HPDE6-E6E7 (cell line): ENCODE data around the gene ARHGAP24.
"Not testable (repeated sequence)": the region's sequence is repeated elsewhere in the genome, so short reads cannot be mapped to it uniquely, and the experiment has no call there.

Experiments
- DNase-seq: peaks from one replicate; pipeline ENCODE4 v3.0.0; 2011; ENCODE audit warnings: missing footprints; ENCODE audit errors: extremely low spot score

The ARHGAP24 gene

DNA sequence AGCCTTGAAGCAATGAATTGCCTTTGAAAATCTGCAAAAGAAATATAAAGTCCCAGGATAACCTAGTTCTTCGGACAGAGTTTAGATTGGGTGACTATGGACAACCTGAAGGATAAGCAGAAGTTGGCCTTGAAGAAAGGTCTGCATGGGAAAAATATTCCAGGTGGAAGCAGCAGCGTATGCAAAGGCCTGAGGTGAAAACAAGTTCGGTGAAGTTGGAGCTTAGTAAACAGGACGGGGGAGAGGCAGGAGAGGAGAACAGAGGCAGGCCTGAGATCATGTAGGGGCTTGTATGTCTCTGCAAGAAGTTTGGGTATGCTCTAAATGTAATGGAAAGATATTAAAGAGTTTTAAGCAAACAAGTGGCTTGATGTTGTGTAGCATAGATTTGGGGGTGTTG is 176.0 kb downstream of the ARHGAP24 start:
- DNase-seq = no peak

DNA sequence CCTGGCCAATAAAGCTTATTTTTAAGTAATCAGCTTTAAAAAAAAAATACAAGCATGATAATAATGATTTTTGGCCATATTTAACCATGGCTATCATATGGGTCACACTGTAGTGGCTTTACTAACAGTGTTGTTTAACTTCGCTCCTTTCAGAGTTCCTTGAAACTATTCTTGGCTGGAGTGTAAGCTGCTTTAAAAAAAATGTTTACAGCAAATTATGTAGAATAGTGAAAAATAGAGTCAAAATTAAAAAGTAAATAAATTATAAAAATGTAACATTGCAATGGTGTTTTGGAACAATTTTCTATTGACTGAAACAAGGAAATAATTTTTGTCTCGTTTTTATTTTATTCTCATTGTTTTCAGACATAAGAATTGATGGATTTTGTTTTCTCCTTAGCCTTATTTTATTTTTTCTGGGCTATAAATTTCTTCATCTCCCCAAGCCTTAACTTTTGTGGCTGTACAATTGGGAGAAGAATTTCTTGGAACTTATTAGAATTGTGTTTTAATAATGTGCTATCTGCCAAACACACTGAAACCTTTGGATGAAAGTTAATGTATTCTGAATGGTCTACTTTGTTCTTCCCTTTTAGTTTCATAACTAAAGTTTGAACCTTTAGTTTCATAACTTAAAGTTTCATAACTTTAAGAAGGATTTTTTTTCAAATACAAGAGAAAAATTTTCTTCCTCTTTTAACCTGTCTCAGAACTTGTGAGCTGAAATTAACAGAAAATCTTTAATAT is 182.0 kb downstream of the ARHGAP24 start:
- DNase-seq = no peak

DNA sequence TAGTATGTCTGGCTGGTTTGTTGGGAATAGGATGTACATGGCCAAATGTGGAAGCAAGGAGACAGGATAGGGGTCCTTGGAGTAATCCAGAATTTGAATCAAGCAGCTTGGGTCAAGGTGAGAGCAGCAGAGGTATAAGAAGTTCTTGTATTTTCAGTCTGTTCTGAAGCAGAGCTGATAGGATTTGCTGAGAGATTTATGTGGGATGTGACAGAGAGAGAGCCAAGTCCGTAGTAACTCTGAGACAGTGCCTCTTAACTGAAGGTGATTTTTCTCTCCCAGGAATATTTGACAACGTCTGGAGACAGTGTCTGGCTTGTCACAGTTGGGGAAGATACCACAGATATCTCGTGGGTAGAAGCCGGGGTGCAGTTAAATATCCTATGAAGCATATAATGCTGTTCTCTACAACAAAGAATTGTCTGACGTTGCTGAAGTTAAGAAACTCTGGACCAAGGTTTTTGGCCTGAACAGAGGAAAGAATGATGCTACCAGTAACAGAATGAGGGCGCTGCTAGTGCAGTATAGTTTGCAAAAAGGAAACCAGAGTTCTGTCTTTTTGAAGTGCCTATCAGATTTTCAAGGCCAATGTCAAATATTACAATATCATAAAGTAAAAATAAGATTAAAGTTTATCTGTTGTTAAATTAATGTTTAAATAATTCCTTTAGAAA is 184.0 kb downstream of the ARHGAP24 start:
- DNase-seq = no peak

DNA sequence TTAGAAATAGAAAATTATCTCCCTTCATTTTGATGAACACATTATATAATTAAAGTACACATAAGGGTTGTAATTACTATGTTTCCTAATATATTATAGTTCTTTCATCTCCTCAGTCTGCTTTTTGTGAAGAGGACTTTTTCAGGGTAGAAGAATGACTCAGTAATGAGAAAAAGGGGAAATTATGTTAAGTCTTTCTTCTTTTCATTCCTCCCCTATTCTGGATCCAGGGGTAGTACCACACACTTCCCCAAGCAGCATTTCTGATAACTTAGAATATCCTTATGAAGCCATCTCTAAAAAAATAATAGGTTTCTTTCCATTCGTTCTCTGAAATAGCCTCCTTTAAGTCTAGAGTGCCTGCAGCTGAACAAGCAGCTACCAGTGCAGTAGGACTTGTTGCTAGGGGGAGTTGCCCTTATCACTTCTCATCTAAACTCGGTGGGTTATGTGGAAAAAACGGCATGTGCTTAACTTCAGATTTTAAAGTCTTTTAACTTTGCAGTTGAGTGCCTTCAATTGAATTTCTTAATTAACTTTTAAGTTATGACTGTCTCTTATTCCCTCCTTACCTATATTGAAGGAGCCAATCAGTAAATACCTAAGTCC is 184.8 kb downstream of the ARHGAP24 start:
- no peak for DNase-seq

DNA sequence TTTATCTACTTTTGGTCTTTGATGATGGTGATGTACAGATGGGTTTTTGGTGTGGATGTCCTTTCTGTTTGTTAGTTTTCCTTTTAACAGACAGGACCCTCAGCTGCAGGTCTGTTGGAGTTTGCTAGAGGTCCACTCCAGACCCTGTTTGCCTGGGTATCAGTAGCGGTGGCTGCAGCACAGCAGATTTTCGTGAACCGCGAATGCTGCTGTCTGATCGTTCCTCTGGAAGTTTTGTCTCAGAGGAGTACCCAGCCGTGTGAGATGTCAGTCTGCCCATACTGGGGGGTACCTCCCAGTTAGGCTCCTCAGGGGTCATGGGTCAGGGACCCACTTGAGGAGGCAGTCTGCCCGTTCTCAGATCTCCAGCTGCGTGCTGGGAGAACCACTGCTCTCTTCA is 191.7 kb downstream of the ARHGAP24 start:
- not testable (repeated sequence) for DNase-seq

DNA sequence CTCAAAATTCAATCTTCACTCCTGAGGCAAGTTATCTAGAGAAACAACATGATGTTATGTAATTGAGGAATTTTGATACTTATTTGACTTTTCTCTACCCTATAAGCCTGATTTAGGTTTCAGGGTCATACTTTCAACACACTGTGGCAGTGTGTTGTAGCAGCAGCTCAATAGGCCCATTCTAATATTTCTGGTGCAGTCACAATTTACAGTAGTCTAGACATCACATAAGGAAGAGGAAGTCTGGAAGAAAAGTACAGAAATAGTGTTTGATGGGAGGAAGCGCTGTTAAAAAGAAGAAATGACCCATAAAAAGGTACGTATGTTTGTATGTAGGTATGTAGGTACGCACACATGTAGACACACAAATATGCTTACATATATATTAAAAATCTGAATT is 194.3 kb downstream of the ARHGAP24 start:
- no peak for DNase-seq

DNA sequence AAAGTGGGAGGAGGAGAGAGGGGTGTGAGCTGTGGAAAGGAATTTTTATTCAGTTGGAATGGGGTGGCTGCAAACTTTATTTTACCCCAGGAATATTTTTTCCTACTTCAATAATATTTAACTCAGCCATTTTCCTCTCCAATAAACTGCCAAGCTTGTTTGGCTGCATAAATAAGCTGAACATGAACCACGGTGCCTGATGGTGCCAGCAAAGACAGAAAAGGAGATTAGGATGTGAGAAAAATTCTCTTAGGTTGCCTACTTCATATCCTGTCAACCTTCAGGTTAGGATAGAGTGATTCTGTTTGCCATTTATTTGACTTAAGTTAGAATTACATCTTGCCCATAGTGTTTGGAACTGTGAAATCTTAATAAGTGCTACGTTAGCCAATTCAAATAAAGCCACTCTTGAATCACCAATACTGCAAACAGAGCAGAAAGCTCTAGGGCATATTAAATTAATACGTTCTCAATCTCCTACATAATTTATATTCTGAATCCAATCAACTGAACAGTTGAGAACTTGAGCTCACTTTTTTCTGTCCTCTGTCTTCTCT is 195.1 kb downstream of the ARHGAP24 start:
- DNase-seq = no peak

DNA sequence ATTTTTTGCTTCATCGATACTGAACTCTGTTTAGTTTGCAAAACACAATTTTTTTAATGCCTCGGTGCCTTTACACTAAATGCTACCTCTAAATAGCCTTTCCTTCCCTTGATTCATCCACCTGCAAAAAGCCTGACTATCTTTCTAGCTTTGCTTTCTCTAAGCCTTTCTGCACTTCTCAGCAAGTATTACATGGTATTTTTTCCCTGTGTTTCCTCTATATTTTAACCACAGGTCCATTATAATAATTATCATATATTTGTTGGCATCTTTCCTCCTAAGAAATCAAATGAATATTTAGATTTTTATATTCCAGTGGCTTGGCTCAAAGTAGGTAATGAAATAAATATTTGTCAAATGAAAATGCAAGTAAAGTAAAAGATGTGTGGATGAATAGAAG is 196.2 kb downstream of the ARHGAP24 start:
- DNase-seq = no peak

DNA sequence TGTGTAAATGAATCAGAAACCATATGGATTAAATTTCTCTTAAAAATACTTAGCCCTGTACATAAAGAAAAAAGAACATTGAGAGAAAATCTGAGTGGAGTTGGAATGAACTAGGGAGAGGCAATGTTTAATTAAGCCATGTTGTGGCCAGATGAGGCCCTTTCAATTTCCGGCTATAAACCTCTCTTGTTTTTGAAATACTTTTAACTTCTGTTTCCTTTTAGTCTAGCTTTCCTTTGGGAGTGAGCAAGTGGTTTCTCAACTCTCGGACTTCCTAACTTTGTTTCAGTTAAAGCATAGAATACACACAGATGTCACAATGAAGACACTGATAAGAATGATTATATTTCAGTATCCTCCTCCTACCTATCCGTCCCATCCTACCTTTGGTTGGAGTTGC is 197.2 kb downstream of the ARHGAP24 start:
- no peak for DNase-seq

DNA sequence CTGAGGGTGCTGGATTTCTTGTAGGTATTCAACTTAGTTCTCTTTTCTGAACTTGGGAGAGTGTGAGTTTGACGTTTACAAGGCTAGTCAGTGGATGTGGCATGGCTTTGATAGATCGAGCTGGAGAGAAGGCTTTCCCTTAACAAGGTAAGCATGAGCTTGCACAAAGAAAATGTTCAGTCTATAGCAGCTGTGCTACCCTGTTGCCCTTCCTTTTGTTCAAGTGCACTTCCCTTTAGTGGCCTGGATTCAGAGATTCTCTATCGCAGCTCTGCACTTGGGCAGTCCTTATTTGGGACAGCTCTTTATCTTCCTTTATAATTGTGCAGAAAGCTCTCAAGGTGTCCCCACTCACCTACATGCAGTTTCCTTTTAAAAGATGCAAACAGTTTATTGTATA is 198.0 kb downstream of the ARHGAP24 start:
- no peak for DNase-seq

DNA sequence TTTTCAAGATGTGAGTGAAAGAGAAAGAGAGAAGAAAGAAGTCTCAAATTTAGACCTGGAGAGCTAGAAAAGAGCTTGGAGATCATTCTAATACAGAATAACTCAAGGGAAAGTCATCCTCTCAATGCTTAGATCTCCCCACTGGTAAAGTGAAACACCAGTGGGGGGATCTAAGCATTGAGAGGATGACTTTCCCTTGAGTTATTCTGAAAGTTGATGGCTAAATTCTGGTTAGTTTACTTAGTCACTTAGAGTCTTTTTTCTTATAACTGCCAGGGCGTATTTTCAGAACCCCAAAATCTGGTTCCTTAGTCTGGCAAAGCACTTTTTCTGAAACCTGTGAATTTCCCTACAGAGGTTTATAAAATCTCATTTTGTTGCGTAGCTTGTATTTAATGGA is 198.6 kb downstream of the ARHGAP24 start:
- DNase-seq = no peak

DNA sequence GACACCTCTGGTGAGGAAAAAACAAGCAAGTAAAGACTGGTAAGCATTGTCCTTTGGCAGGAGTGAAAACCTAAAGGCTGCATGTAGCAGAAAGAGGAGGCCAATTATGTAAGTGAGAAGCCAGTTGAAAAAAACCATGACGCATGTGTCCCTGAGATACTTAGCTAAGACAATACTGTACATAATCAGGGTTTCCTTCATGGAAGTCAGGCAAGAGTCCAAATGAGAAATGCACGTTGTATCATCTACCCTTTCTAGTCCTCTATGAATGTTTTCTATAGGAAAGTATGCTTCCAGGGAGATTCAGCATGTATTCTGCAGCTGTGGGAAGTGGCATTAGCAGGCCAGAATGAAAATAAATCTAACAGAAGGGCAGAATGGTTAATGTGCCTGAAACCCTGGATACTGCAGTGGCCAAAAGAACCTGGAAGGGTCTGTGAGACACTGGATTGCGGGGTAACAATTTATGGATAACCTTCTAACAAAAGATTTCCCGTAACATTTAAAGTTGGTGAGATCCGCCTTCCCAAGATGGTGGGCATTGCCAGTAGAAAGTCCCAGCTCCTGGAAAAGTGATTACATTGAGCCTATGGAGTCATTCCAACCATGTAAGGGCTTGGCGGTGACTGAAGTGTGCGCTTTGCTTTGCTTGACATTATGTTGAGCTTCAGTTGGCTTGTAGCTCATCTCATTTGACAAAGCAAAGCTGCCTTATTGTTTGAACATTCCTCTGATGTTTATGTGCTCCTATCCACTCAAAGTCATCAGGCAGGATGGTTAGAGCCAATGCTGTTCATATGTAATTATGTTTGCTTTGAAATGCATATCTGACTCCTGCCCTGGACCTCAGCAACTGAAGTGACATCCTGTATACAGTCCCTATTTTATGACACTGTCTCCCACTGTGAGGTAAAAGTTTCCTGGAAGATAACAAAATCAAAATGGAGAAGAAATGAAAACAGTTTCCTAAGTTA is 200.4 kb downstream of the ARHGAP24 start:
- DNase-seq = no peak

DNA sequence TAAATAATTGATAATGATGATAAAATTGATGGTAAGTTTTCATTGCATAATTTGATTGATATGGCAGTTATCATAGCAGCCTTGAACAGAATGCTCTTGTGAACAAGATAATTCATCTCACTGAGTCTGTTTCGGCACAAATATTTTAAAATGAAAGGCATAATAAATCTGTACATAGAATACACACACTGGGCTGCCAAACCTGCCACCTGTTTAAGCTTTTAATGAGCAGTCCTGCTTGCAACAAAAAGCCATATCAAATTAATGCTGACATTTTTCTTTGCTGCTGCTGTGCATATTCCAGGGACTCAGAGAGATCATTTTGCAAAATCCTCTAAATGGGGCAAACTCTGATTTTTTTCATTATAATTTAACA is 201.1 kb downstream of the ARHGAP24 start:
- DNase-seq = no peak

DNA sequence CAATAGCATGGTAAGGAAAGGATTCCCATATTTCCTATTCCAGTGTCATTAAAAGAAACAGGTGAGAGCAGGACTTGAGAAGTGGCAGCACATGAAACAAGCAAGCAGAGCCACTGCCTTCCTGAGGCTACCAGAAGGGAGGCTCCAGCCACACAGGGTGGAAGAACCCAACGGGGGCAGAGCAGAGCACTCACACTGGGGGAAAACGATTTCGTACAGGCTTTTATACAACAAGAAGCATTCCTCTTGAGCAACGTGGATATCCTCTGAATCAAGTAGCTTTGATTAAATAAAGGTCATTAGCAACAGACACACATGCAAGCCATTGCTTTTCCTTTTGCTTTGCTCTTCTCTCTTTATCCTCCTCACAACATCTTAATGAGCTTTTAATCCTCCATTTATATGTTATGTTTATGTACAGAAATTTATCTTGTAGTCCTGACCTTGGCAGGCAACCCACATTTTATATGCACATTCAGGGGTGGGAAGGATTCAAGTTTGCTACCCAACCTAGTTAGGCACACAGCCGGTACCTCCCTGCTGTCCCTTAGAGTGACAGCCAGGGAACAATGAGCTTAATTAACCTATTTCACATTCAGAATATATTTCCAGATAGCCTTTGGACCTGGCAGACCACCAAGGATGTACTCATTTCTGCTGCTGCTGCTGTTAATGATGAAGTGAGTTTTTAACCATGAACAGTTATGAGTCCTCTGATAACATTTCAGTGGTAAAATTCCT is 202.1 kb downstream of the ARHGAP24 start:
- DNase-seq = no peak

DNA sequence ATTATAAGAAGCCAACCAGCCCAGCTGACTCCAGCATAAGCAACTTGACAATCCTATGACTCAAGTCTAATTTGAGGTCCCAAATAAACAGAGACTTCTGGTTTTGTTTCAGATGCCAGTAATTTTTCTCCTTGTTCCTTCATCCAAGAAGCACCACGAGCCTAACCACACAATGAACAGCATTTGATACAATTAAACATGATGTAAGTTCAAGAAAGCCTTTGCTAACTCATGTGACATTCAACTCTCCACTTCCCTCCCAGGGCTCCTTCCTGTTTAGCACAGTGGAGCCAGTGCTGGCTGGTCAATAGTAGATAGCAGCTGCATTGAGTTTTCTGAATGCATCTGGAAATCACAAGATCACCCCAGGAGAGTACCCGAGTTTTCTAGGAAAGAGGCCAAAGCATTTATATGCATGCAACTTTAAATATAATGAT is 206.3 kb downstream of the ARHGAP24 start:
- no peak for DNase-seq

DNA sequence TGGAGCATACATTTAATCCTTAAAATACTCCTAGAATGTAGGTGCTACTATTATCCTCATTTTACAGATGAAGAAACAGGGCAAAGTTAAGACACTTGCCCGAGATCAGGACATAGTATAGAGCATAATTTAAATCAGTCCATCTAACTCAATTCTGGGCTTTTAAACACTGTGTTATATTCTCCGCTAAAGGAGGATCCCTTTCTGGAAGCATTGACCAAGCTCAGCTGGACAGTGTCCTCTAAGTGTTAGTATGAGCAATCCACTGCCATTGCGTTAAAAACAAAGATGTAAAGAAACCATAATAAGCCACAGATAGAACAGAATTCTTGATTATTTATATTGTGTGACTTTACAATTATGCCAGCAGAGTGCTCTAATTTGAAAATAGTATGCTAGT is 207.0 kb downstream of the ARHGAP24 start:
- DNase-seq = no peak

DNA sequence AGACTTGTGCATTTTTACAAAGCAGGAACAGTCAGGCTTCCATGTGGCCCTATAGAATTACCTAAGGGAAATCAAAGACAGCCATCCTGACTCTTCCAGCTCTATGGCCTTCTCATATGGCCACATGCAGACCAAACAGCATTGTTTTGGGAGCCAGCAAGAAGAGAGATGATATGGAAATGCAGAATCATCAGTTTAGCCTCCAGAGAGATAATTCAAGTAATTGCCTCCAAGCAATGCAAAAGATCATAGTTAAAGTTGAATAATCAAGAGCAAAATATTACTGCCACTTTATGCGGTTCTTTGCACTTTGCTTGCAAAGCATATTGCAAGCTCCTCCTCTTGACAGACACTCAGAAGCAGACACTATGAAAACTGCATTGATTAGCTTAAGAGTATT is 207.4 kb downstream of the ARHGAP24 start:
- no peak for DNase-seq

DNA sequence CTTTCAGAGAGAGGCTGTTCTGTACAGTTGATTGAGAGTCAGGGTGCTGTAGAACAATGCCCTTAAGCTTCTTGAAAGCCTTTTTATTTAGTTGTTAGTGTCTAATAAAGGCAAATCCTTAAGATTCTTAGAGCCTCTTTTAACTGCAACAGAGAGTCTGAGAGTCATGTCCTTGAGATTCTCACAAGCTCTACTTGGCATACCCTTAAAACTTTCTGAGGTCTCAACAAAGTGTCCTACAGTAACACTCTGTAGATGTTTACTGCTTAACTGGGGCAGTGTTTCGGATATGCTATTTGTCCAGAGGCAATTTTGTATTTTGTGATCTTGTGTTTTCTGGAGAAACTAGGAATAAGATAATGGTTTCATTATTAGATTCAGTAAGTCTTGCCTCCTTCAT is 209.7 kb downstream of the ARHGAP24 start:
- DNase-seq = no peak

DNA sequence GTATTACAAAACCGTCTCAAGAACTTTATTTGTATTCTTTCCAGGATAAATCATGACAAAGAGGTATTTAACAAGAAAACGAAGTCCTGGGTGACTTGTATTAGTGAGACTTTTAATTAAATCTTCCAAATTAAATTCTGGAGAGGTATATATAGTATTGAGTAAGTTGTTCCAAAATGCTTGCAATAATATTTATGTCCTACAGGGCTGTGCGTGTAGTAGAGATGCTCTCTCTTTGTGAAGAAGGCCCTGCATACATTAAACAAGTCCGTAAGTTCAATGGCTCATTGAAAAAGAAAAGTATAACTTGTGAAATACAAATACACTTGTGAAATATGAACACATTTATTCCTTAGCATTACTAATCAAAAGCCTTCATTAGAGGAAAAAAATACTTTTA is 211.4 kb downstream of the ARHGAP24 start:
- no peak for DNase-seq

DNA sequence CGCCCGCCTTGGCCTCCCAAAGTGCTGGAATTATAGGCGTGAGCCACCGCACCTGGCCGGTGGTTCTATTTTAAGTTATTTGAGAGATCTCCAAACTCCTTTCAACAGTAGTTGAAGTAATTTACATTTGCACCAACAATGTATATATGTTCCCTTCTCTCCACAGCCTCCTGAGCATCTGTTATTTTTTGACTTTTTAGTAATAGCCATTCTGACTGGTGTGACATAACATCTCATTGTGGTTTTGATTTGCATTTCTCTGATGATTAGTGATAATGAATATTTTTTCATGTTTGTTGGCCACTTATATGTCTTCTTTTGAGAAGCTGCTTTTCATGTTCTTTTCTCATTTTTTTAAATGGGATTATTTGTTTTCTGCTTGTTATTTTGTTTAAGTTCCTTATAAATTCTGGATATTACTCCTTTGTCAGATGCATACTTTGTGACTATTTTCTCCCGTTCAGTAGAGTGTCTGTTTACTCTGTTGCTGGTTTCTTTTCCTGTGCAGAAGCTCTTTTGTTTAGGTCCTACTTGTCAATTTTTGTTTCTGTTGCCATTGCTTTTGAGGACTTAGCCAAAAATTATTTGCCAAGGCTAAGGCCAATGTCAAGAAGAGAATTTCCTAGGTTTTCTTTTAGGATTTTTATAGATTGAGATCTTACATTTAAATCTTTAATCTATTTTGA is 213.2 kb downstream of the ARHGAP24 start:
- no peak for DNase-seq
